Panc1 (cell line): ENCODE data around the gene SIVA1. TPM values are rescaled to one million over a fixed set of nuclear protein-coding genes. Genes with fewer than 3 reads are reported as not detected.

Experiments
- ATAC-seq: fragments of 200-7000 bp; cut with Tn5 transposase; 2 replicates; pipeline ENCODE4 v1.9.1; 2020; ENCODE audit warnings: mild to moderate bottlenecking, moderate library complexity
- BruUV-seq: library from RNA; stranded (reverse); fragments of 400-500 nt; replicated peaks from 2 replicates; lab custom pipeline; 2021; lab: Mats Ljungman, UMichigan
- CTCF ChIA-PET: fragments of 300-600 bp; sonication (Branson Sonifier 250); formaldehyde crosslinking; loops from one replicate; lab custom pipeline; 2022; ENCODE audit warnings: antibody characterized with exemption; lab: Charles Lee
- POLR2A ChIA-PET: fragments of 300-600 bp; sonication (Branson Sonifier 250); formaldehyde crosslinking; loops from one replicate; lab custom pipeline; 2022; ENCODE audit warnings: antibody characterized with exemption; lab: Charles Lee
- DNase-seq: peaks from one replicate; pipeline ENCODE4 v3.0.0-alpha.2; 2010; ENCODE audit warnings: low read depth, low spot score
- H3K27ac ChIP-seq: 2 replicates; pipeline ENCODE4 v1.5.1; 2011; ENCODE audit warnings: mild to moderate bottlenecking, low read length, inconsistent platforms
- H3K27me3 ChIP-seq: fragments of 200-500 bp; sonication (Bioruptor generic); 2 replicates; pipeline ENCODE4 v1.6.0; 2014; ENCODE audit warnings: low read length, inconsistent platforms; ENCODE audit not compliant: control insufficient read depth, insufficient read depth
- H3K36me3 ChIP-seq: fragments of 200-500 bp; sonication (Bioruptor generic); 2 replicates; pipeline ENCODE4 v1.5.1; 2014; ENCODE audit warnings: inconsistent platforms, mild to moderate bottlenecking, low read length, moderate library complexity; ENCODE audit not compliant: control insufficient read depth, insufficient read depth
- H3K4me1 ChIP-seq: 2 replicates; pipeline ENCODE4 v1.5.1; 2011; ENCODE audit warnings: inconsistent platforms, mild to moderate bottlenecking, low read length, moderate library complexity; ENCODE audit not compliant: control insufficient read depth, insufficient read depth
- H3K4me3 ChIP-seq, 2 experiments: 2 replicates each; pipeline ENCODE4 v1.5.1; 2011 to 2012; ENCODE audit warnings: low read depth in 2 of 2, low read length in 2 of 2, mild to moderate bottlenecking in 2 of 2, inconsistent platforms in 1 of 2, moderate library complexity in 1 of 2
- H3K9me3 ChIP-seq: fragments of 200-500 bp; sonication (Bioruptor generic); 2 replicates; pipeline ENCODE4 v1.5.1; 2014; ENCODE audit warnings: low read depth, mild to moderate bottlenecking, inconsistent platforms, low read length, moderate library complexity; ENCODE audit not compliant: control insufficient read depth, insufficient read depth
- CTCF ChIP-seq: fragments of 450-650 bp; IDR thresholded peaks from 2 replicates; pipeline ENCODE4 v1.5.1; 2017; ENCODE audit warnings: mild to moderate bottlenecking
- POLR2AphosphoS5 ChIP-seq: IDR thresholded peaks from 2 replicates; pipeline ENCODE4 v1.6.1; 2012; ENCODE audit warnings: mild to moderate bottlenecking, low read depth, low read length, moderate library complexity
- REST ChIP-seq, 2 experiments: IDR thresholded peaks; 2 replicates each; pipeline ENCODE4 v1.6.1; 2011 to 2012; ENCODE audit warnings: low read depth in 2 of 2, control low read depth in 1 of 2, low read length in 1 of 2, mild to moderate bottlenecking in 1 of 2, moderate library complexity in 1 of 2; ENCODE audit not compliant: insufficient read depth in 1 of 2
- SIN3A ChIP-seq: IDR thresholded peaks from 2 replicates; pipeline ENCODE4 v1.6.1; 2012; ENCODE audit warnings: low read depth, mild to moderate bottlenecking, low read length, moderate library complexity, borderline replicate concordance; ENCODE audit not compliant: insufficient read depth
- TCF7L2 ChIP-seq: IDR thresholded peaks from 2 replicates; pipeline ENCODE4 v1.6.1; 2011; ENCODE audit warnings: mild to moderate bottlenecking, low read depth, low read length, inconsistent platforms
- in situ Hi-C: cut with HindIII; loops from 2 replicates; pipeline ENCODE4 v1.10.0; 2016; ENCODE audit warnings: low sequenced_read_pairs, low pct_unique_long_range_greater_than_20kb
- intact Hi-C: fragments of 100-400 bp; cut with micrococcal nuclease; formaldehyde crosslinking; loops from one replicate; pipeline ENCODE4 v1.10.0; 2022; ENCODE audit not compliant: unreplicated experiment
- total RNA-seq: library from RNA; stranded (reverse); gene quantifications from one replicate; pipeline ENCODE4 v1.2.1, GENCODE V29; 2021; ENCODE audit not compliant: unreplicated experiment

The SIVA1 gene
- total RNA-seq, 1 experiment from 2014 or later = 100 TPM

GRCh38 chr14:104742586-104743455, 10.1 kb upstream of the SIVA1 start:
- DNase-seq = no peak
- intact Hi-C loops (no loop called here), in situ Hi-C loops (no loop called here)
- no peak overlapping the region for H3K4me3 ChIP-seq
- H3K36me3 ChIP-seq = no peaks in the 10 kb centered on the region
- H3K4me1 ChIP-seq = no peaks in the 10 kb centered on the region
- BruUV-seq = no TSS peak
- H3K27ac ChIP-seq = no peak overlapping the region
- H3K27me3 ChIP-seq = no peaks in the 10 kb centered on the region
- POLR2A ChIA-PET = no interaction called here
- CTCF ChIA-PET = no interaction called here
- no peak for ATAC-seq
- TF ChIP-seq POLR2AphosphoS5 = no peak
- no peak for TF ChIP-seq REST (IDR thresholded peaks at IDR 0.05; ENCODE audit: insufficient read depth in 1 of 2, low read depth in 2 of 2, low read length in 1 of 2)
- no peak for TF ChIP-seq SIN3A
- TF ChIP-seq CTCF = no peak
- no peak for TF ChIP-seq TCF7L2
- H3K9me3 ChIP-seq = no peaks in the 10 kb centered on the region

DNA sequence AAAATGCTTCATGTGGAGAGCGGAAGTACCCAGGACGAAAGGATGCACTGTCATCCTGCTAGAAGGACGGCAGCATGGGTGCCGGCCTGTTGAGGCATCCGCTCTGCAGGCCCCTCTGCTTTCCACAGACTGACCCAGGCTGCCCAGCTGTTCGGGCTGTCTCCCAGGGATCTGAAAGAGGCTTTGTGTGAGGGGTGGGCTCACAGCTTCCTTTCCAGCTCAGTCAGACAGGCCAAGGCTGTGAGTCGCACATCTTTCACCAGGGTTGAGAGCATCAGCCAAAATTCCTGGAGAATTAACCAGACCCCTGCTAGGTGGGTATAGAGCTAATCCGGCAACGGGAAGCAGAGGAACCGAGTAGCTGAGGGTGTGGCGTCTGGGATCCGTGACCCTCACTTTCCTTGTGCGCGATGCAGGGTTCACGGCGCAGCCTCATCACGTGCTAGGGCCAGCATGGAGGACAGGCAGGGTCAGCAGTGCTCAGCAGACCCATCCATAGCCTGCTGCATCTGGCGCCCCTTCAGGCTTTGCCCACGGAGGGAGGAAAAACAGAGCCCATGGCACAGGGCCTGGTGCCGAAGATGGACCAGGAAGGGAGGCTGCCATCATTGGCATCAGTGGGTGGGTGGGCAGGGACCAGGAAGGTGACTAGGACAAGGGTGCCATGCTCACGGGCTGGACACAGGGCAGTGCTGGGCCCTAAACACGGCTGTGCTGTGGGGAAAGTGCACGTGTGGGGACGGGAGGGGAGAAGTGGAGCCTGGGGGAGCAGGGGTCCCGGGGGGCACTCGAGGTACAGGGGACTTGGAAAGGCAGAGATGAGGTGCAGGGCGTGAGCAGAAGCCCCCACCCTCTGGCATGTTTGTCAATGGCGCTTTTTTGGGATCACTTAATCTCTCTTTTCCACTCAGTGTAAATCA, 9.2 kb upstream of the SIVA1 start:
- TF ChIP-seq CTCF (no peak), TCF7L2 (no peak), REST (IDR thresholded peaks at IDR 0.05; ENCODE audit: insufficient read depth in 1 of 2, low read depth in 2 of 2, low read length in 1 of 2) (no peak), POLR2AphosphoS5 (no peak), SIN3A (no peak)
- DNase-seq (no peak), ATAC-seq (no peak)
- Histone ChIP-seq H3K4me1 (no peaks in the 10 kb centered on the region), H3K27me3 (no peaks in the 10 kb centered on the region), H3K4me3 (no peak overlapping the region), H3K36me3 (no peaks in the 10 kb centered on the region), H3K9me3 (no peaks in the 10 kb centered on the region), H3K27ac (no peak overlapping the region)
- in situ Hi-C loops = no loop called here
- ChIA-PET POLR2A (no interaction called here), CTCF (no interaction called here)
- intact Hi-C loops = no loop called here
- no TSS peak for BruUV-seq
